ENCODE data around the gene PTH2.
A peak's percentile ranks its signal among the peaks of the same experiment; 100 is the strongest.
"Not testable (repeated sequence)": the region's sequence is repeated elsewhere in the genome, so short reads cannot be mapped to it uniquely, and the experiment has no call there.

Gene PTH2, protein sequence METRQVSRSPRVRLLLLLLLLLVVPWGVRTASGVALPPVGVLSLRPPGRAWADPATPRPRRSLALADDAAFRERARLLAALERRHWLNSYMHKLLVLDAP

GRCh38 chr19:49423071-49423984 lies at the start of gene PTH2:
PTH2 (minus strand) TSS chr19:49423441; CDS start chr19:49423339, 102 bp downstream.
- no peak for DNase-seq (ENCODE audit: low spot score)

- DNase-seq (ENCODE audit: low spot score) = no peak
These were observed 49.7 kb upstream of the PTH2 start for GRCh38 chr19:49472936-49473335.

DNA sequence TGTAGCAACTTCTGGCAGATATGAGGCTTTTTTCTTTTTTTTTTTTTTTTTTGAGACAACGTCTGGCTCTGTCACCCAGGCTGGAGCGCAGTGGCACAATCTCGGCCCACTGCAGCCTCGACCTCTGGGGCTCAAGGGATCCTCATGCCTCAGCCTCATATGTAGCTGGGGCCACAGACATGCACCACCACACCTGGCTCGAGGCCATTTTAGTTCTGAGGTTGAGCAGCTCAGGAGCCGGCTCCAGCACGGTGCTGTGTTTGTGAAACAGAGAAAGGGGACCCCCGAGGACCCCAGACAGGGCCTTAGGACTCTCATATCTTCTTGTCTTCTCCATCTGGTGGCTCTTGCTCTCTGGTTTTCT lies 47.4 kb upstream of the PTH2 start:
- no peak for DNase-seq (ENCODE audit: low spot score)

DNA sequence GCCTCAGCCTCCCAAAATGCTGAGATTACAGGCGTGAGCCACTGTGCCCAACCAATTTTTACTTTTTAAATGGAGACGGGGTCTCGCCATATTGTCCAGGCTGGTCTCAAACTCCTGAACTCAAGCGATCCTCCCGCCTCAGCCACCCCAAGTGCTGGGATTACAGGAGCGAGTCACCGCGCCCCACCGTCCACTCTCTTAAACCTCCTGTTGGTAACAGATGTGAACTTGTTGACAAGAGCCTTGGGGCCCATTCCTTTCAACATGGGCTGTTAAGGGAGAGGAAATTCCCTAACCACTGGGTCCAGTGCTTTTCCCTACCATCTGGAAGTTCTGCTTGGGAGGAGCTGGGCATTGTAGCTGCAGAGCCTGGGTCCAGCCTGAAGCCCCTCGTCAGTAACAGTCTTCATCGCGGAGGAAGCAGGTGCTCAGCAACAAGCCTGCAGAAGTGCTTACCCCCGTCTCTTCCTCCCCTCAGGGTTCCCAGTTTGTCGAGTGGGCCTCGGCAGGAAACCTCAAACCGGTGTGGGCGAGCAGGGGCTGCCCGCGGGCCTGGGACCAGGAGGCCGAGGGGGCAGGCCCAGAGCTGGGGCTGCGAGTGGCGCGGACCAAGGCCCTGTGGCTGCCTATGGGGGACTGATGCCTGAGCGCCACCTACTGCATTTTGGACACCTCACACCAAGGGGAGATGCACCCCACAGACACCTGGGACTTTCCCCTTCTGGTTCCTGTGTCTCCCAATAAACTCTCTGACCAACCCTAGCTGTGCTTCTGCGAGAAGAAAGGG lies 46.8 kb upstream of the PTH2 start:
- DNase-seq (ENCODE audit: low spot score) = no peak

- DNase-seq (ENCODE audit: low spot score) = peak; percentile 71
These were observed 45.7 kb upstream of the PTH2 start for GRCh38 chr19:49468746-49469447.

DNA sequence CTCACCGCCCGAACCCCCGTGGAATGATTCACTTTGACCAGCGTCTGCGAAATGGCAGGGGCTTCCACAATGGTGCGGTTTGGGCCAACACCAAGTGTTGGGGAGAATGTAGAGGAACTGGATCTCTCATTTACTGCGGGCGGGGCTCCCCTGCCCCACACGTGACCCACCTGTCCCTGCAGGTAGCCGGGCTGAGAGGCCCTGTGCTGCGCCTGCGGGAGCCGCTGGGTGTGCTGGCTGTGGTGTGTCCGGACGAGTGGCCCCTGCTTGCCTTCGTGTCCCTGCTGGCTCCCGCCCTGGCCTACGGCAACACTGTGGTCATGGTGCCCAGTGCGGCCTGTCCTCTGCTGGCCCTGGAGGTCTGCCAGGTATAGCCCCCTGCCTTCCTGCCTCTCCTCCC lies 45.0 kb upstream of the PTH2 start:
- DNase-seq (ENCODE audit: low spot score) = no peak

- no peak for DNase-seq (ENCODE audit: low spot score)
These were observed 42.1 kb upstream of the PTH2 start for GRCh38 chr19:49465371-49465770.

DNA sequence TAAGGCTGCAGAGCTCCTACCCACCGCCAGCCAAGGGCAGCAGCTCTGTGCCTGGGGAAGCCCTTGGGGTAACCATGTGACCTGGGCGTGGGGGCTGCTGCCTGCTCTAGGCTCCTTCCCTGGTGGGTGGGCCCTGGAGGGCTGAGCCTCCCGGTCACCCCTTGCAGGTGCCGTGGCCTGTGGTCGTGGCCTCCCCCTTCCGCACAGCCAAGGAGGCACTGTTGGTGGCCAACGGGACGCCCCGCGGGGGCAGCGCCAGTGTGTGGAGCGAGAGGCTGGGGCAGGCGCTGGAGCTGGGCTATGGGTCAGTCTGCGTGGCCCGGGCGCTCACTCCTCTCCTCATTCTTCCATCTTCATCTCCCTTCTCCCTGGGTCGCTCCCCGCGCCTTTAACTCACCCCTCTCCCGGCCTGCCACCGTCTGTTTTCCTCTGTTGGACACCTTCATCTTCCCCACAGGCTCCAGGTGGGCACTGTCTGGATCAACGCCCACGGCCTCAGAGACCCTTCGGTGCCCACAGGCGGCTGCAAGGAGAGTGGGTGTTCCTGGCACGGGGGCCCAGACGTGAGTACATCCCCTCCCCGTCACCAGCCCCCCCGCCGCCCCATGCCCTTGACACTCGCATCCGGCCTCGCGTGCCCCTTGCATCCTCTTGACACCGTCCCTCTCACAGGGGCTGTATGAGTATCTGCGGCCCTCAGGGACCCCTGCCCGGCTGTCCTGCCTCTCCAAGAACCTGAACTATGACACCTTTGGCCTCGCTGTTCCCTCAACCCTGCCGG lies 40.9 kb upstream of the PTH2 start:
- DNase-seq (ENCODE audit: low spot score) = no peak

GRCh38 chr19:49462492-49462891 lies 39.3 kb upstream of the PTH2 start:
- no peak for DNase-seq (ENCODE audit: low spot score)

- DNase-seq (ENCODE audit: low spot score) = no peak
These were observed 38.4 kb upstream of the PTH2 start for GRCh38 chr19:49461656-49462055.

GRCh38 chr19:49461130-49461529 lies 37.9 kb upstream of the PTH2 start:
- not testable (repeated sequence) for DNase-seq (ENCODE audit: low spot score)

GRCh38 chr19:49459388-49459787 lies 36.1 kb upstream of the PTH2 start:
- DNase-seq (ENCODE audit: low spot score) = no peak

DNA sequence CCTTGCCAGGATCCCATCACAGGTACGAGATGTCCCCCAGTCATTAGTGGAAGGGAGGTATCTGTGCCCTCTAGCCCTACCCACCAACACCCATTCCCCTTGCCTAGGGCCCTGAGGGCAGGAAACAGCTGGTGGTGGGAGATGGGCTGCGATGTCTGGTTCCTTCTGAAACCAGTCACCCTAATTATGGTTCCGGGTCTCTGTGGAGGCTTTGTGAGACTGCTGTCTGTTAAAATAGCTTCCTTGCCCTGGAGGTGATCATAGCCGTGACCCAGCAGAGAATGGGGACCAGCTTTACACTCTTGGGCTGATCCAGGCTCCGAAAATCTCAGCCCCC lies 35.3 kb upstream of the PTH2 start:
- no peak for DNase-seq (ENCODE audit: low spot score)

GRCh38 chr19:49456326-49456725 lies 33.1 kb upstream of the PTH2 start:
- no peak for DNase-seq (ENCODE audit: low spot score)

DNA sequence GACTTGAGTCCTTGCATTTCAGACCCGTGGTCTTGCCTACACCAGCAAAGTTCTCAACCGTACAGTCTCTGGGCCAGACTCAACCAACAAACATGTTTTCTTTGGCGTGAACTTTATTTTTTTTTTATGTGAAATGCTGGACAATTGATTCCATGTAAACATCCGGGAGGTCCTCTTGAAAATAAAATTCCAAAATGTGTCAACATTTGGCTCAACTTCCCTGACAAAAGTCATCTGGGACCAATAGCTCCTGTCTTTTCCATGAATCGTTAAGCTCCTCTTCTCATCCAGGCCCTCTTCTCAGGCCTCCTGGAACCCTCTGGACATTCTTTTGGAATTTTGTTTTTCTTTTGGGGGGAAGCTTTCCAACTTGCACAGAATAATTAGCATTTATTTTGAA lies 32.5 kb upstream of the PTH2 start:
- DNase-seq (ENCODE audit: low spot score) = no peak

- no peak for DNase-seq (ENCODE audit: low spot score)
These were observed 30.6 kb upstream of the PTH2 start for GRCh38 chr19:49453757-49454240.

DNA sequence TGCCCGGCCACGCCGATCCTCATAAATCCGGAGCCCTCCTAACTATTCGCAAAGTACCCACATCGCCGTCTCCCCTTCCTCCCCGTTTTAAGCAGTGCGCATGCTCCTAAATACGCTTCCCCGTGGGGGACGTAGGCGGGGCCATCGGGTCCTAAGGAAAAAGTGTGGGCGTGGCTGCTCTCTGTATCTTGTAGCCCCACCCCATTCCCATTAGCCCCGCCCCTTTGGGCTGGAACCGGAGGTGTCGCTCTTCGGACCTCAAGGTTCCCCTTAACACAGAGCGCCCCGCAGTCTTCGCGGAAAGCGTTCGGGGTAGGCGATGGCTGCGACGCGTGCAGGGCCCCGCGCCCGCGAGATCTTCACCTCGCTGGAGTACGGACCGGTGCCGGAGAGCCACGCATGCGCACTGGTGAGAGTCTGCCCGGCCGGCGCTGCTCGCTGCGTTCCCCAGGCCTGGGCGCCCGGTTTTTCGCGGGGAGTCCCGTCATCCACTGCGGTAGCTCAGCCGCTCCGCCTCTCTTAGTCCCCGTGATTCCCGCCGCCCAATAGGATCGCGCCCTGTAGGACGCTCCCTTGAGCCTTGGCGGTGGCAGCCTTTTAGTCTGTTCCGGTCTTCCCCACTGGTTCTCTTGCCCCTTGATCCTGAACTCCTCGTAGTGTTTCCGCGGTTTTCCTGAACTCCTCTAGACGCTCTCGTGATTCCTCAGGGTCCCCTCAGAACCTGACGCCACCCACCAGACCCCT lies 29.9 kb upstream of the PTH2 start, which contains the start of gene ALDH16A1:
Gene ALDH16A1, plus strand, starts transcription at position 213 of the 744 bp plus-strand sequence. Its CDS starts 107 bp downstream, at position 320.
- DNase-seq (ENCODE audit: low spot score) = peak; percentile 100

DNA sequence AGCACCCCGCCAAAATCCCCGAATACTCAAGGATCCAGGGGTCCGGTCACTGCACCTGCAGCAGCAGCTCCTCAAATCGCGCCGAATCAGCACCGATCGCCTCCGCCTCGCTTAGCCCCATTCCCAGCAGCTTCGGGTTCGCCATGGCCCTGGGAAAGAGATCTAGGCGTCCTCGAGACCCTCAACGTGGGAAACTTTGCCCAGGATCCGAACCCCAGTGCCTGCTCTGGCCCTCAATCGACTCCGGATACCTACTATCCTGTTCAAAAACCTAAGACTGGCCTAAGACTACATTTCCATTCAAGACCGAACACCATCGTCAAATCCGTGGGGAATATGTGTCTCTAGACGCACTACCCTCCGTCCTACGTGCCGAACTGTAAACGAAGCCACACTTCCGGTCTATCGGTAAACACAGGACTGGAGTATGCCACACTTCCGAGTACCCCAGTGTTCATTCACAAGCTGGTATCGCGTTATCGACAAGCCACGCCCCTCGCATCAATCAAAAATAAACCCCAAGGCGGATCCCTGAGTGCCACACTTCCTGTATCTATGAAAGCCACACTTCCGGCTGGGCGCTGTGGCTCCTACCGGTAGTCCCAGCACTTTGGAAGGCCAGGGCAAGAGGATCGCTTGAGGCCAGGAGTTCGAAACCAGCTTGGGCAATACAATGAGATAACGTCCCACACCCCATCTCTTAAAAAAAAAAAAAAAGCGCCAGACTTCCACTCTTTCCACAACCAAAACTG lies 28.4 kb upstream of the PTH2 start, which contains the start of gene PIH1D1:
Gene PIH1D1, minus strand, starts transcription at position 385 of the 752 bp plus-strand sequence. Its CDS starts 240 bp downstream, at position 145.
- DNase-seq (ENCODE audit: low spot score) = peak; percentile 95

DNA sequence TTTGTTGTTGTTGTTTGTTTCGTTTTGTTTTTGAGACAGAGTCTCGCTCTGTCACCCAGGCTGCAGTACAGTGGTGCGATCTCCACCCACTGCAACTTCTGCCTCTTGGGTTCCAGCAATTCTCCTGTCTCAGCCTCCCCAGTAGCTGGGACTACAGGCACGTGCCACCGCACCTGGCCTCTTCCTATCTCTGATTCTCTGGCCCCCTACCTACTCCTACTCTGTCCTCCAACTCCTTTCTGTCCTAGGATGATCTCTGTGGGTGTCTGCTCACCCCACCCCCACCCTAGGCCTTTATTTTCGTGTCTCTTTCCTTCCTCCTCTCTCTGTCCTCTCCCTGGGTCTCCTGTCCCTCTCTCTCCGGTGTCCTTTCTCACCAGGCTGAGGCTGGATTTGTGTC lies 27.2 kb upstream of the PTH2 start:
- no peak for DNase-seq (ENCODE audit: low spot score)

DNA sequence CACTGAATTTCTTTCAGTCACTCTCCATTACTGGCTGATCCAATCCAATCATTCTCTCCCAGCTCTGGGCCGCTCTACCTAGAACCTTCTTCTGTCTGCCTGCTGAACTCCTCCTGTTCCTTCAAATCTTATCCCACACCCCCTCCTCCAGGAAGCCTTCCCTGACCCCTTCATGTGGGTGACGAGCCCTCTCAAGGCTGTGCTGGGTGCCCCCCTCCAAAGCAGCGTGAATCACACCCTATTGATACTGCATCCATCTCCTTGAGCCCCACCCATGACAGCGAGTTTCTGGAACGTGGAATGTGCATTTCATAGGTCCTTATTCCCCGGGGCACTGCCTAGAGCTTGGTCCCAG lies 25.2 kb upstream of the PTH2 start:
- DNase-seq (ENCODE audit: low spot score) = no peak
